HG02973 (cell line): ENCODE results near the gene ACTR10.
A peak's percentile ranks its signal among the peaks of the same experiment; 100 is the strongest.
"Not testable (repeated sequence)": the region's sequence is repeated elsewhere in the genome, so short reads cannot be mapped to it uniquely, and the experiment has no call there.

Experiments used
- ATAC-seq: cut with Tn5 transposase; IDR thresholded peaks from one replicate; pipeline ENCODE4 v1.9.1; 2021; ENCODE audit warnings: moderate library complexity; ENCODE audit not compliant: unreplicated experiment

The ACTR10 gene

GRCh38 chr14:58215191-58215914 lies 15.4 kb downstream of the ACTR10 start:
- no peak for ATAC-seq

- no peak for ATAC-seq
These were observed 16.6 kb downstream of the ACTR10 start for GRCh38 chr14:58216544-58216943.

- ATAC-seq, result no peak
These were observed 27.3 kb downstream of the ACTR10 start for GRCh38 chr14:58227096-58227819.

- ATAC-seq, result no peak
These were observed 38.6 kb downstream of the ACTR10 start for GRCh38 chr14:58238252-58239243.

- ATAC-seq, result no peak
These were observed 39.6 kb downstream of the ACTR10 start for GRCh38 chr14:58239244-58240195.

- peak; percentile 30 for ATAC-seq
These were observed 44.0 kb downstream of the ACTR10 start for GRCh38 chr14:58243790-58244555.

- ATAC-seq, result peak; percentile 86
These were observed 44.8 kb downstream of the ACTR10 start, which contains the start of gene PSMA3 for GRCh38 chr14:58244556-58245387. PSMA3 (plus strand) TSS chr14:58244843; CDS start chr14:58244921, 78 bp downstream.

GRCh38 chr14:58245562-58245961 lies 45.6 kb downstream of the ACTR10 start:
- no peak for ATAC-seq

GRCh38 chr14:58249611-58250010 lies 49.7 kb downstream of the ACTR10 start:
- ATAC-seq, result no peak

GRCh38 chr14:58258156-58258555 lies 58.2 kb downstream of the ACTR10 start:
- ATAC-seq, result no peak

- not testable (repeated sequence) for ATAC-seq
These were observed 62.1 kb downstream of the ACTR10 start for GRCh38 chr14:58262005-58262404.

GRCh38 chr14:58265401-58265800 lies 65.5 kb downstream of the ACTR10 start:
- no peak for ATAC-seq

GRCh38 chr14:58270628-58271027 lies 70.7 kb downstream of the ACTR10 start:
- no peak for ATAC-seq

- no peak for ATAC-seq
These were observed 72.8 kb downstream of the ACTR10 start for GRCh38 chr14:58272588-58273372.

- ATAC-seq, result no peak
These were observed 74.9 kb downstream of the ACTR10 start for GRCh38 chr14:58274881-58275280.

- ATAC-seq, result no peak
These were observed 75.7 kb downstream of the ACTR10 start for GRCh38 chr14:58275527-58276190.

GRCh38 chr14:58276208-58276607 lies 76.3 kb downstream of the ACTR10 start:
- ATAC-seq, result no peak
